Measurements from ENCODE around the gene C14orf39.
"Not testable (repeated sequence)": the region's sequence is repeated elsewhere in the genome, so short reads cannot be mapped to it uniquely, and the experiment has no call there.

C14orf39 gene

GRCh38 chr14:60490270-60490669 is 4.4 kb upstream of the C14orf39 start:
- DNase-seq = no peak

DNA sequence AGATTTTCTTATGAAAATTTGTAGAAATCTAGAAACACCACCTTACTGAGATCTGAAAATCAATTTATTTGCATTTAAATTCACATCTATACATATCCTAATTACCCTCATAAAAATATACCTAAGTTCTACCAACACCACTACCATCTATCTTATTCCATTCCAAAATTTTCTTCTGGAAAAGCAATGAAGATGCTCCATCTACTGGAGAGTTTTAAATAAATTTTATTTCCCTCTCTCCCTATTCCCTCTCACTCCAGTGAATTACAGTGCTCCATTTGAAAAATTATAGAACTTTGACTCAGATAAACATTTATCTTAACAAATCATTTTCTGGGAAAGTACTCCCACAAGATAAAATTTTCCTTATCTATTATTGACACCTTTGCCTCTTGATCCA is 2.3 kb upstream of the C14orf39 start:
- DNase-seq = no peak

- DNase-seq = no peak
Measured at GRCh38 chr14:60487211-60487610, 1.3 kb upstream of the C14orf39 start.

DNA sequence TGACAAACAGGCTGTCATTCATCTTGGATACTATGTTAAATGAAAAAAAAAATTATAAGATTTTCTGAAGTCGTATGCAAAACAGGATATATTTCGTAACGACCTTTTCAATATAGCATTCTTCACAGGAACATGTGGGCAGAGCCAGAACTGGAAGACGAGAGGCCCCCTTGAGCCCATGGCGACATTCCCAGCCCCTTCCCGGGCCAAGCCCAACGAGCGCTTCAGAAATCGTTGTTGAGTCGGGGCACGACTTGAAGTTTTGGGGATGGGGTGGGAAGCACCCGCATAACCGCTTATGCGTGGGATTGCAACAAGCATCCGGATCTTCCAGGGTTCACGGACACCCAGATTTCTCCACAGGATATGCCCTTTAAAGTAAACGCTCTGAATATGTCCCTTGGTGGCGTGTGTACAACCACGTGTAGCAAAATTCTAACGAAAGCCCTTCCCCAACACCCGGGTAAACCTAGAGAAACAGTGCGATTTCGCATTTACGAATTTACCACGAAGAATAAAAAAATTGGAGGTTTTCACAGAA is 736 bp downstream of the C14orf39 start:
- no peak for DNase-seq

GRCh38 chr14:60482743-60483142 is 3.1 kb downstream of the C14orf39 start:
- DNase-seq = no peak

DNA sequence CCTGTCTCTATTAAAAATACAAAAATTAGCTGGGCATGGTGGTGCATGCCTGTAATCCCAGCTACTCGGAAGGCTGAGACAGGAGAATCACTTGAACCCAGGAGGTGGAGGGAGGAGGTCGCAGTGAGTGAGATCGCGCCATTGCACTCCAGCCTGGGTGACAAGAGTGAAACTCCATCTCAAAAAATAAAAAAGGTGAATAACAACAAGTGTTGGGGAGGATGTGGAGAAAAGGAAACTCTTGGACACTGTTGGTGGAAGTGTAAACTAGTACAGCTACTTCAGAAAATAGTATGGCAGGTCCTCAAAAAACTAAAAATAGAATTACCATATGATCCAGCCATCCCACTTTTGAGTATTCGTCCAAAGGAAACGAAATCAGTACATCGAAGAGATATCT is 5.6 kb downstream of the C14orf39 start:
- not testable (repeated sequence) for DNase-seq

- no peak for DNase-seq
Measured at GRCh38 chr14:60455875-60456274, 30.0 kb downstream of the C14orf39 start.

- no peak for DNase-seq
Measured at GRCh38 chr14:60430276-60430675, 55.6 kb downstream of the C14orf39 start.

- no peak for DNase-seq
Measured at GRCh38 chr14:60420050-60420449, 65.8 kb downstream of the C14orf39 start.

DNA sequence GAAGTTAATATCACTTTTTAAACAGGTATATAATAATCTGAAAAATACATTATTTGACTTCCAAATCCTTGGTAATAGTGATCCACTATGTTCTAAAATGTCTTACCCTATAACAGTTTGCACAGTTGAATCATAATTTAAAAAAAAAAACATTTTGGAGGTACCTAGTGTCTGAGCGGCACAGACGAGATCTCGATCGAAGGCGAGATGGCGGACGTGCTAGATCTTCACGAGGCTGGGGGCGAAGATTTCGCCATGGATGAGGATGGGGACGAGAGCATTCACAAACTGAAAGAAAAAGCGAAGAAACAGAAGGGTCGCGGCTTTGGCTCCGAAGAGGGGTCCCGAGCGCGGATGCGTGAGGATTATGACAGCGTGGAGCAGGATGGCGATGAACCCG is 88.3 kb downstream of the C14orf39 start:
- DNase-seq = not testable (repeated sequence)

- no peak for DNase-seq
Measured at GRCh38 chr14:60396718-60397343, 89.0 kb downstream of the C14orf39 start.

Measured in central memory CD4-positive, alpha-beta T cell (primary cell).